T-cell (primary cell): ENCODE results near the gene NIT2. TPM values are rescaled to one million over a fixed set of nuclear protein-coding genes. Genes with fewer than 3 reads are reported as not detected.

Experiments
- ATAC-seq, 4 experiments: fragments of 200-7000 bp in 3 of 4; fragments of 150-1000 bp in 1 of 4; cut with Tn5 transposase; replicated peaks in 1 of 4; 1 replicate in 3 of 4; 2 replicates in 1 of 4; pipeline ENCODE4 v1.10.0; 2021; ENCODE audit warnings: moderate library complexity in 3 of 4, mild to moderate bottlenecking in 2 of 4, moderate number of reproducible peaks in 1 of 4
- CTCF ChIA-PET, 2 donors: fragments of 300-600 bp; sonication (Branson Sonifier 250); formaldehyde crosslinking; loops; one replicate each; lab custom pipeline; 2022; ENCODE audit warnings: antibody characterized with exemption in 2 of 2; lab: Charles Lee
- POLR2A ChIA-PET, 2 donors: fragments of 300-600 bp; sonication (Branson Sonifier 250); formaldehyde crosslinking; loops; one replicate each; lab custom pipeline; 2022; ENCODE audit warnings: antibody characterized with exemption in 2 of 2; lab: Charles Lee
- DNase-seq, 35 experiments: peaks; one replicate each; pipeline versions ENCODE4 v3.0.0 to v3.0.0-alpha.2; 2013 to 2023
- H3K27ac ChIP-seq: one replicate; pipeline ENCODE4 v1.5.1; 2013; ENCODE audit warnings: low read length
- H3K27me3 ChIP-seq, 2 experiments: replicated peaks in 1 of 2; 1 replicate in 1 of 2; 2 replicates in 1 of 2; pipeline versions ENCODE4 v1.6.1 to v1.7.0; 2013; ENCODE audit warnings: low read length in 1 of 2, mixed read lengths in 1 of 2; ENCODE audit not compliant: control insufficient read depth in 2 of 2, insufficient read depth in 2 of 2; ENCODE audit errors: extremely low read depth in 1 of 2
- H3K36me3 ChIP-seq, 2 donors: 1 replicate in 1 of 2; 2 replicates in 1 of 2; pipeline versions ENCODE4 v1.6.1 to v1.7.0; 2013; ENCODE audit warnings: low read length in 1 of 2; ENCODE audit not compliant: control insufficient read depth in 2 of 2, insufficient read depth in 1 of 2; ENCODE audit errors: extremely low read depth in 1 of 2
- H3K4me1 ChIP-seq, 2 experiments: 1 replicate in 1 of 2; 2 replicates in 1 of 2; pipeline versions ENCODE4 v1.6.1 to v1.7.0; 2013; ENCODE audit warnings: low read length in 2 of 2, mixed read lengths in 1 of 2; ENCODE audit not compliant: insufficient read depth in 2 of 2, control insufficient read depth in 1 of 2; ENCODE audit errors: extremely low read depth in 1 of 2
- H3K4me3 ChIP-seq, 2 donors: 1 replicate in 1 of 2; 2 replicates in 1 of 2; pipeline versions ENCODE4 v1.5.1 to v1.7.0; 2013; ENCODE audit warnings: mild to moderate bottlenecking in 2 of 2, low read length in 1 of 2, moderate library complexity in 1 of 2; ENCODE audit not compliant: control insufficient read depth in 1 of 2; ENCODE audit errors: extremely low read depth in 1 of 2
- H3K9me3 ChIP-seq: 2 replicates; pipeline ENCODE4 v1.7.0; 2013
- H3K27ac Mint-ChIP-seq, 2 donors: one replicate each; pipeline ENCODE4 v1.8.0; 2020 to 2021; ENCODE audit warnings: mild to moderate bottlenecking in 2 of 2, mixed read lengths in 2 of 2
- H3K27me3 Mint-ChIP-seq, 2 donors: one replicate each; pipeline ENCODE4 v1.8.0; 2021 to 2022; ENCODE audit warnings: mixed read lengths in 2 of 2
- H3K36me3 Mint-ChIP-seq: one replicate; pipeline ENCODE4 v1.8.0; 2021; ENCODE audit warnings: mixed read lengths
- H3K4me1 Mint-ChIP-seq, 3 donors: one replicate each; pipeline ENCODE4 v1.8.0; 2020 to 2022; ENCODE audit warnings: mixed read lengths in 3 of 3, mild to moderate bottlenecking in 1 of 3
- H3K4me3 Mint-ChIP-seq, 3 donors: one replicate each; pipeline ENCODE4 v1.8.0; 2020 to 2022; ENCODE audit warnings: mild to moderate bottlenecking in 3 of 3, mixed read lengths in 3 of 3, moderate library complexity in 3 of 3
- H3K9me3 Mint-ChIP-seq, 3 donors: one replicate each; pipeline ENCODE4 v1.8.0; 2020 to 2022; ENCODE audit warnings: mixed read lengths in 3 of 3
- WGBS: methylation state at CpG from one replicate; pipeline ENCODE4 v1.1.5; 2013; ENCODE audit warnings: missing lambda C conversion rate; ENCODE audit not compliant: insufficient coverage; 5-methylcytosine and 5-hydroxymethylcytosine counted together
- total RNA-seq, 35 experiments: library from RNA in 6 of 35; stranded (reverse) in 6 of 35; fragments of 120-200 nt in 1 of 35; gene quantifications; one replicate each; pipeline versions ENCODE4 v1.2.1 to v1.2.4 and lab custom pipeline; 2013 to 2026

Gene NIT2
- total RNA-seq, 5 donors from 2014 or later (not counting 1 experiment from before 2014, with no cell fraction given): 23.2 to 42.1 (median 30.9) TPM

- H3K4me1 Mint-ChIP-seq: peaks cover 0 to 3% (median 0%) of the 10 kb centered on the region in 3 donors
- Histone ChIP-seq H3K36me3 (peaks cover 4 to 37% of the 10 kb centered on the region in 2 donors), H3K4me1 (no peaks in the 10 kb centered on the region), H3K4me3 (no peak overlapping the region), H3K9me3 (no peaks in the 10 kb centered on the region), H3K27me3 (no peaks in the 10 kb centered on the region), H3K27ac (no peak overlapping the region)
- H3K4me3 Mint-ChIP-seq: no peak overlapping the region
- no peaks in the 10 kb centered on the region for H3K27me3 Mint-ChIP-seq
- no peak for DNase-seq
- ChIA-PET CTCF (no interaction called here), POLR2A (no interaction called here)
- no peak overlapping the region for H3K27ac Mint-ChIP-seq
- H3K9me3 Mint-ChIP-seq: no peaks in the 10 kb centered on the region
- peaks cover 37% of the 10 kb centered on the region for H3K36me3 Mint-ChIP-seq
- WGBS: no CpG with 5 or more reads among the region's 1 CpG
- ATAC-seq: no peak
These were observed 27.9 kb upstream of the NIT2 start for GRCh38 chr3:100306695-100307094.

GRCh38 chr3:100310355-100310965 is 24.1 kb upstream of the NIT2 start:
- H3K9me3 Mint-ChIP-seq: no peaks in the 10 kb centered on the region

GRCh38 chr3:100311011-100311410 is 23.5 kb upstream of the NIT2 start:
- H3K9me3 Mint-ChIP-seq: no peaks in the 10 kb centered on the region
- H3K4me1 Mint-ChIP-seq: peaks cover 0 to 3% (median 0%) of the 10 kb centered on the region in 3 donors
- no peak for ATAC-seq
- H3K9me3 ChIP-seq: no peaks in the 10 kb centered on the region
- H3K36me3 ChIP-seq: peaks cover 0 to 26% of the 10 kb centered on the region in 2 donors
- H3K4me3 Mint-ChIP-seq: no peak overlapping the region
- no peaks in the 10 kb centered on the region for H3K27me3 Mint-ChIP-seq
- DNase-seq: no peak
- CTCF ChIA-PET: no interaction called here
- peaks cover 25% of the 10 kb centered on the region for H3K36me3 Mint-ChIP-seq
- no CpG with 5 or more reads among the region's 2 CpGs for WGBS
- peak overlapping the region; percentile 10 to 11 for H3K27ac Mint-ChIP-seq
- H3K27ac ChIP-seq: no peak overlapping the region
- H3K4me1 ChIP-seq: no peaks in the 10 kb centered on the region
- no peak overlapping the region for H3K4me3 ChIP-seq
- no peaks in the 10 kb centered on the region for H3K27me3 ChIP-seq
- POLR2A ChIA-PET: no interaction called here

More at GRCh38 chr3:100310355-100310965, 24.1 kb upstream of the NIT2 start:
- 100% methylated on average over 1 of the region's 3 CpGs for WGBS
- Histone ChIP-seq H3K27me3 (no peaks in the 10 kb centered on the region), H3K4me1 (no peaks in the 10 kb centered on the region), H3K36me3 (peaks cover 0 to 28% of the 10 kb centered on the region in 2 donors), H3K9me3 (no peaks in the 10 kb centered on the region), H3K4me3 (no peak overlapping the region), H3K27ac (no peak overlapping the region)
- ChIA-PET CTCF (no interaction called here), POLR2A (no interaction called here)
- no peak for ATAC-seq
- Mint-ChIP-seq H3K27ac (no peak overlapping the region), H3K27me3 (no peaks in the 10 kb centered on the region), H3K4me1 (peaks cover 0 to 3% (median 0%) of the 10 kb centered on the region in 3 donors), H3K36me3 (peaks cover 26% of the 10 kb centered on the region), H3K4me3 (no peak overlapping the region)
- DNase-seq: no peak

- ATAC-seq (peak; percentile 56 to 80 (median 67)), DNase-seq (peak in 20 of 35 experiments; percentile 5 to 75 (median 22))
- Mint-ChIP-seq H3K36me3 (peaks cover 11% of the 10 kb centered on the region), H3K27me3 (no peaks in the 10 kb centered on the region), H3K4me3 (peak overlapping the region in 2 of 3 donors; percentile 13 to 21), H3K27ac (no peak overlapping the region), H3K9me3 (no peaks in the 10 kb centered on the region), H3K4me1 (peaks cover 8 to 14% (median 11%) of the 10 kb centered on the region in 3 donors)
- ChIA-PET CTCF (interaction anchor here (0.5 to 2.0 kb wide), 14 partner anchors 9 to 1010 kb away, joined by 3 to 11 read pairs (median 4); partner anchors contain the start of genes LNP1 (in 1 of the 2) and TOMM70 (in 1 of the 2)), POLR2A (interaction anchor here (0.7 to 1.1 kb wide), 3 partner anchors 56 to 221 kb away, joined by 3 to 7 read pairs (median 5); partner anchors contain the start of gene TBC1D23 (in 1 of the 2))
- Histone ChIP-seq H3K27ac (no peak overlapping the region), H3K9me3 (no peaks in the 10 kb centered on the region), H3K4me3 (no peak overlapping the region), H3K36me3 (peaks cover 0 to 17% of the 10 kb centered on the region in 2 donors), H3K4me1 (peaks cover 0 to 3% of the 10 kb centered on the region in 2 experiments), H3K27me3 (no peaks in the 10 kb centered on the region)
- 62% methylated on average over 6 of the region's 8 CpGs for WGBS
These were observed 17.9 kb upstream of the NIT2 start for GRCh38 chr3:100316641-100317069.

GRCh38 chr3:100317912-100318311 is 16.6 kb upstream of the NIT2 start:
- Mint-ChIP-seq H3K27ac (no peak overlapping the region), H3K4me3 (no peak overlapping the region), H3K36me3 (peaks cover 12% of the 10 kb centered on the region), H3K4me1 (peaks cover 8 to 14% (median 11%) of the 10 kb centered on the region in 3 donors), H3K27me3 (no peaks in the 10 kb centered on the region), H3K9me3 (no peaks in the 10 kb centered on the region)
- peaks cover 0 to 3% of the 10 kb centered on the region in 2 experiments for H3K4me1 ChIP-seq
- ChIA-PET POLR2A (interaction anchor here in 1 of 2 donors (0.6 to 1.1 kb wide), 2 partner anchors 14 to 57 kb away, joined by 3 read pairs; partner anchors contain the start of gene TBC1D23), CTCF (no interaction called here)
- H3K27ac ChIP-seq: no peak overlapping the region
- no peaks in the 10 kb centered on the region for H3K9me3 ChIP-seq
- no peaks in the 10 kb centered on the region for H3K27me3 ChIP-seq
- DNase-seq (peak in 1 of 35 experiments; percentile 11), ATAC-seq (peak in 1 of 4 experiments; percentile 34)
- no CpG with 5 or more reads among the region's 2 CpGs for WGBS
- H3K36me3 ChIP-seq: peaks cover 0 to 17% of the 10 kb centered on the region in 2 donors
- no peak overlapping the region for H3K4me3 ChIP-seq

- no peak overlapping the region for H3K4me3 Mint-ChIP-seq
- H3K4me3 ChIP-seq: no peak overlapping the region
- peaks cover 0 to 3% of the 10 kb centered on the region in 2 experiments for H3K4me1 ChIP-seq
- H3K36me3 Mint-ChIP-seq: peaks cover 17% of the 10 kb centered on the region
- no CpG with 5 or more reads among the region's 2 CpGs for WGBS
- H3K27ac ChIP-seq: no peak overlapping the region
- H3K27me3 ChIP-seq: no peaks in the 10 kb centered on the region
- ChIA-PET CTCF (no interaction called here), POLR2A (no interaction called here)
- H3K36me3 ChIP-seq: peaks cover 0 to 26% of the 10 kb centered on the region in 2 donors
- ATAC-seq: no peak
- no peaks in the 10 kb centered on the region for H3K9me3 ChIP-seq
- no peak for DNase-seq
- no peaks in the 10 kb centered on the region for H3K27me3 Mint-ChIP-seq
- H3K27ac Mint-ChIP-seq: no peak overlapping the region
- H3K4me1 Mint-ChIP-seq: peaks cover 8 to 14% (median 11%) of the 10 kb centered on the region in 3 donors
- no peaks in the 10 kb centered on the region for H3K9me3 Mint-ChIP-seq
These were observed 14.6 kb upstream of the NIT2 start for GRCh38 chr3:100319951-100320350.
